Liver (tissue), 9 donors: ENCODE results near the gene DPP6. TPM values are rescaled to one million over a fixed set of nuclear protein-coding genes. Genes with fewer than 3 reads are reported as not detected.

Experiments used
- DNase-seq: peaks from one replicate; pipeline ENCODE4 v3.0.0-alpha.2; 2017; ENCODE audit warnings: low spot score
- H3K27ac ChIP-seq, 2 donors: one replicate each; pipeline ENCODE4 v1.7.0; 2013; ENCODE audit warnings: inconsistent platforms in 2 of 2, low read length in 2 of 2, control low read depth in 1 of 2, low read depth in 1 of 2, mild to moderate bottlenecking in 1 of 2
- H3K27me3 ChIP-seq, 4 donors: one replicate each; pipeline versions ENCODE4 v1.6.1 to v1.7.0; 2013; ENCODE audit warnings: low read length in 3 of 4, inconsistent platforms in 1 of 4, mild to moderate bottlenecking in 1 of 4, moderate library complexity in 1 of 4; ENCODE audit not compliant: control insufficient read depth in 4 of 4, insufficient read depth in 4 of 4
- H3K36me3 ChIP-seq, 4 donors: one replicate each; pipeline versions ENCODE4 v1.6.1 to v1.7.0; 2013; ENCODE audit warnings: low read length in 3 of 4, mild to moderate bottlenecking in 3 of 4, low read depth in 1 of 4, moderate library complexity in 1 of 4; ENCODE audit not compliant: control insufficient read depth in 4 of 4, insufficient read depth in 3 of 4
- H3K4me1 ChIP-seq, 4 donors: one replicate each; pipeline versions ENCODE4 v1.6.1 to v1.7.0; 2013; ENCODE audit warnings: low read length in 3 of 4, mild to moderate bottlenecking in 3 of 4, moderate library complexity in 1 of 4; ENCODE audit not compliant: control insufficient read depth in 4 of 4, insufficient read depth in 4 of 4
- H3K4me3 ChIP-seq, 3 donors: one replicate each; pipeline versions ENCODE4 v1.6.1 to v1.7.0; 2013; ENCODE audit warnings: low read length in 3 of 3, control low read depth in 1 of 3, low read depth in 1 of 3, mild to moderate bottlenecking in 1 of 3
- H3K9ac ChIP-seq, 2 donors: one replicate each; pipeline ENCODE4 v1.7.0; 2013; ENCODE audit warnings: low read length in 2 of 2, mild to moderate bottlenecking in 2 of 2, moderate library complexity in 2 of 2, control low read depth in 1 of 2, low read depth in 1 of 2
- H3K9me3 ChIP-seq, 4 donors: one replicate each; pipeline versions ENCODE4 v1.6.1 to v1.7.0; 2013; ENCODE audit warnings: low read length in 3 of 4; ENCODE audit not compliant: control insufficient read depth in 4 of 4
- EGR1 ChIP-seq, 2 donors: IDR thresholded peaks; 2 replicates each; pipeline ENCODE4 v1.6.1; 2016 to 2018; ENCODE audit warnings: antibody characterized with exemption in 2 of 2, low read depth in 2 of 2
- FOXA1 ChIP-seq: IDR thresholded peaks from 2 replicates; pipeline ENCODE4 v1.6.1; 2016; ENCODE audit warnings: antibody characterized with exemption
- FOXA2 ChIP-seq: IDR thresholded peaks from 2 replicates; pipeline ENCODE4 v1.6.1; 2016; ENCODE audit warnings: antibody characterized with exemption
- GABPA ChIP-seq, 2 donors: IDR thresholded peaks in 1 of 2; conservative IDR thresholded peaks in 1 of 2; 2 replicates each; pipeline ENCODE4 v1.6.1; 2016; ENCODE audit warnings: antibody characterized with exemption in 2 of 2, mild to moderate bottlenecking in 1 of 2, moderate library complexity in 1 of 2
- HNF4A ChIP-seq, 2 donors: conservative IDR thresholded peaks; 2 replicates each; pipeline ENCODE4 v1.6.1; 2016; ENCODE audit warnings: antibody characterized with exemption in 2 of 2, mild to moderate bottlenecking in 2 of 2
- HNF4G ChIP-seq: IDR thresholded peaks from 2 replicates; pipeline ENCODE4 v1.6.1; 2016; ENCODE audit warnings: antibody characterized with exemption
- JUND ChIP-seq, 2 donors: IDR thresholded peaks; 2 replicates each; pipeline ENCODE4 v1.6.1; 2016; ENCODE audit warnings: antibody characterized with exemption in 2 of 2
- NR2F2 ChIP-seq: IDR thresholded peaks from 2 replicates; pipeline ENCODE4 v1.6.1; 2016; ENCODE audit warnings: antibody characterized with exemption
- RAD21 ChIP-seq, 2 donors: IDR thresholded peaks; 2 replicates each; pipeline ENCODE4 v1.6.1; 2016; ENCODE audit warnings: antibody characterized with exemption in 2 of 2, mild to moderate bottlenecking in 2 of 2
- RXRA ChIP-seq, 2 donors: IDR thresholded peaks; 2 replicates each; pipeline ENCODE4 v1.6.1; 2017 to 2018; ENCODE audit warnings: antibody characterized with exemption in 2 of 2, mild to moderate bottlenecking in 1 of 2
- SP1 ChIP-seq: IDR thresholded peaks from 2 replicates; pipeline ENCODE4 v1.6.1; 2018; ENCODE audit warnings: antibody characterized with exemption, mild to moderate bottlenecking
- TAF1 ChIP-seq: conservative IDR thresholded peaks from 2 replicates; pipeline ENCODE4 v1.6.1; 2016; ENCODE audit warnings: antibody characterized with exemption, mild to moderate bottlenecking
- YY1 ChIP-seq: IDR thresholded peaks from 2 replicates; pipeline ENCODE4 v1.6.1; 2016; ENCODE audit warnings: antibody characterized with exemption, mild to moderate bottlenecking
- WGBS: extraction: QIAGEN DNeasy Blood & Tissue Kit; methylation state at CpG from one replicate; pipeline ENCODE4 v1.1.7; 2013; 5-methylcytosine and 5-hydroxymethylcytosine counted together
- polyA plus RNA-seq, 2 donors: library from polyadenylated mRNA; stranded (reverse) in 1 of 2; unstranded in 1 of 2; fragments of 200-250 nt in 1 of 2; fragments of >200 nt in 1 of 2; fragmentation: Nextera tagmentation in 1 of 2; extraction: Ambion mirVana in 1 of 2; gene quantifications; one replicate each; pipeline versions ENCODE4 v1.2.1 to v1.2.3, GENCODE V29; 2013 to 2015
- total RNA-seq, 2 donors: library from RNA; depleted of rRNA; stranded (reverse); fragments of >200 nt; gene quantifications; one replicate each; pipeline ENCODE4 v1.2.3, GENCODE V29; 2014
- TF ChIP-seq, protein P1 (sequence below): IDR thresholded peaks from 2 replicates; pipeline ENCODE4 v1.6.1; 2016; ENCODE audit warnings: antibody characterized with exemption, mild to moderate bottlenecking
- TF ChIP-seq, protein P2 (sequence below): IDR thresholded peaks from 2 replicates; pipeline ENCODE4 v1.6.1; 2016; ENCODE audit warnings: antibody characterized with exemption
- TF ChIP-seq, protein P3 (sequence below): fragments of 150-350 bp; IDR thresholded peaks from 2 replicates; pipeline ENCODE4 v1.5.1; 2017; ENCODE audit warnings: improper control_type of control experiment, low read depth, low read length; ENCODE audit not compliant: missing input control
- TF ChIP-seq, protein P4 (sequence below): IDR thresholded peaks from 2 replicates; pipeline ENCODE4 v1.6.1; 2016; ENCODE audit warnings: antibody characterized with exemption
- TF ChIP-seq, protein P5 (sequence below): IDR thresholded peaks from 2 replicates; pipeline ENCODE4 v1.6.1; 2016; ENCODE audit warnings: antibody characterized with exemption
- donor health status: healthy.
- donor health status: healthy.
- donor health status: healthy.
- donor health status: healthy.
- donor health status: healthy.

Gene DPP6
- total and polyA plus RNA-seq, 4 donors: 0.01 TPM; not detected in 3

DNA sequence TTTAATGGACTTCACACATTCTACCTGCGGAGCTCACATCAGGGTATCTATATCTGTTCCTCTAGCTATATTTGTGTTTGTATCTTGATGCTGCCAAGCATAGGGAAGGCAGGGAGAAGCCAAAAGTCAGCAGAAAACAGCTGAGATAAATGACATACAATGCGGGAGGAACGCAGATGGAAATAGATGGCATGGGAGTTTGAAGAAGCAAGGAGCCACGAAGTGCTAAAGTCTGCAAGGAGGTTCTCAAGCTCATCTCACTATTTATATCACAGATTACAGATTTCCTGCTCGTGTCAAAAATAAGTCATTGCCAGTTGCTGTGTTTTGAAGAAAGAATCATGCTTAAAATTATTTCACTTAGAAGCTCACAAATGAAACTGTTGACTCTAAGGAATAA, 180.5 kb downstream of the DPP6 start (continued):
- TF ChIP-seq, protein P1, sequence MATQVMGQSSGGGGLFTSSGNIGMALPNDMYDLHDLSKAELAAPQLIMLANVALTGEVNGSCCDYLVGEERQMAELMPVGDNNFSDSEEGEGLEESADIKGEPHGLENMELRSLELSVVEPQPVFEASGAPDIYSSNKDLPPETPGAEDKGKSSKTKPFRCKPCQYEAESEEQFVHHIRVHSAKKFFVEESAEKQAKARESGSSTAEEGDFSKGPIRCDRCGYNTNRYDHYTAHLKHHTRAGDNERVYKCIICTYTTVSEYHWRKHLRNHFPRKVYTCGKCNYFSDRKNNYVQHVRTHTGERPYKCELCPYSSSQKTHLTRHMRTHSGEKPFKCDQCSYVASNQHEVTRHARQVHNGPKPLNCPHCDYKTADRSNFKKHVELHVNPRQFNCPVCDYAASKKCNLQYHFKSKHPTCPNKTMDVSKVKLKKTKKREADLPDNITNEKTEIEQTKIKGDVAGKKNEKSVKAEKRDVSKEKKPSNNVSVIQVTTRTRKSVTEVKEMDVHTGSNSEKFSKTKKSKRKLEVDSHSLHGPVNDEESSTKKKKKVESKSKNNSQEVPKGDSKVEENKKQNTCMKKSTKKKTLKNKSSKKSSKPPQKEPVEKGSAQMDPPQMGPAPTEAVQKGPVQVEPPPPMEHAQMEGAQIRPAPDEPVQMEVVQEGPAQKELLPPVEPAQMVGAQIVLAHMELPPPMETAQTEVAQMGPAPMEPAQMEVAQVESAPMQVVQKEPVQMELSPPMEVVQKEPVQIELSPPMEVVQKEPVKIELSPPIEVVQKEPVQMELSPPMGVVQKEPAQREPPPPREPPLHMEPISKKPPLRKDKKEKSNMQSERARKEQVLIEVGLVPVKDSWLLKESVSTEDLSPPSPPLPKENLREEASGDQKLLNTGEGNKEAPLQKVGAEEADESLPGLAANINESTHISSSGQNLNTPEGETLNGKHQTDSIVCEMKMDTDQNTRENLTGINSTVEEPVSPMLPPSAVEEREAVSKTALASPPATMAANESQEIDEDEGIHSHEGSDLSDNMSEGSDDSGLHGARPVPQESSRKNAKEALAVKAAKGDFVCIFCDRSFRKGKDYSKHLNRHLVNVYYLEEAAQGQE: no peak
- TF ChIP-seq GABPA (IDR thresholded peaks at IDR 0.05 in 1 of 2, conservative IDR thresholded peaks at IDR 0.05 in 1 of 2) (no peak), RXRA (IDR thresholded peaks at IDR 0.05) (no peak)
- TF ChIP-seq, protein P2, sequence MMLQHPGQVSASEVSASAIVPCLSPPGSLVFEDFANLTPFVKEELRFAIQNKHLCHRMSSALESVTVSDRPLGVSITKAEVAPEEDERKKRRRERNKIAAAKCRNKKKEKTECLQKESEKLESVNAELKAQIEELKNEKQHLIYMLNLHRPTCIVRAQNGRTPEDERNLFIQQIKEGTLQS: no peak

GRCh38 chr7:154241988-154242387, 189.8 kb downstream of the DPP6 start:
- Histone ChIP-seq H3K27me3 (no peaks in the 10 kb centered on the region), H3K27ac (no peak overlapping the region), H3K9me3 (peaks cover 4 to 8% (median 5%) of the 10 kb centered on the region in 4 donors), H3K4me3 (no peak overlapping the region), H3K9ac (no peak overlapping the region), H3K4me1 (no peaks in the 10 kb centered on the region), H3K36me3 (no peaks in the 10 kb centered on the region)
- TF ChIP-seq EGR1 (IDR thresholded peaks at IDR 0.05; ENCODE audit: low read depth in 2 of 2) (no peak), YY1 (no peak), HNF4A (conservative IDR thresholded peaks at IDR 0.05) (no peak), FOXA1 (no peak), TAF1 (no peak), RXRA (IDR thresholded peaks at IDR 0.05) (no peak), HNF4G (no peak), SP1 (no peak), RAD21 (IDR thresholded peaks at IDR 0.05) (no peak), FOXA2 (no peak), GABPA (IDR thresholded peaks at IDR 0.05 in 1 of 2, conservative IDR thresholded peaks at IDR 0.05 in 1 of 2) (no peak), NR2F2 (no peak), JUND (IDR thresholded peaks at IDR 0.05) (no peak)
- TF ChIP-seq, protein P3, sequence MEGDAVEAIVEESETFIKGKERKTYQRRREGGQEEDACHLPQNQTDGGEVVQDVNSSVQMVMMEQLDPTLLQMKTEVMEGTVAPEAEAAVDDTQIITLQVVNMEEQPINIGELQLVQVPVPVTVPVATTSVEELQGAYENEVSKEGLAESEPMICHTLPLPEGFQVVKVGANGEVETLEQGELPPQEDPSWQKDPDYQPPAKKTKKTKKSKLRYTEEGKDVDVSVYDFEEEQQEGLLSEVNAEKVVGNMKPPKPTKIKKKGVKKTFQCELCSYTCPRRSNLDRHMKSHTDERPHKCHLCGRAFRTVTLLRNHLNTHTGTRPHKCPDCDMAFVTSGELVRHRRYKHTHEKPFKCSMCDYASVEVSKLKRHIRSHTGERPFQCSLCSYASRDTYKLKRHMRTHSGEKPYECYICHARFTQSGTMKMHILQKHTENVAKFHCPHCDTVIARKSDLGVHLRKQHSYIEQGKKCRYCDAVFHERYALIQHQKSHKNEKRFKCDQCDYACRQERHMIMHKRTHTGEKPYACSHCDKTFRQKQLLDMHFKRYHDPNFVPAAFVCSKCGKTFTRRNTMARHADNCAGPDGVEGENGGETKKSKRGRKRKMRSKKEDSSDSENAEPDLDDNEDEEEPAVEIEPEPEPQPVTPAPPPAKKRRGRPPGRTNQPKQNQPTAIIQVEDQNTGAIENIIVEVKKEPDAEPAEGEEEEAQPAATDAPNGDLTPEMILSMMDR: no peak
- TF ChIP-seq, protein P1: no peak
- TF ChIP-seq, protein P4, sequence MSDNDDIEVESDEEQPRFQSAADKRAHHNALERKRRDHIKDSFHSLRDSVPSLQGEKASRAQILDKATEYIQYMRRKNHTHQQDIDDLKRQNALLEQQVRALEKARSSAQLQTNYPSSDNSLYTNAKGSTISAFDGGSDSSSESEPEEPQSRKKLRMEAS: no peak
- TF ChIP-seq, protein P5, sequence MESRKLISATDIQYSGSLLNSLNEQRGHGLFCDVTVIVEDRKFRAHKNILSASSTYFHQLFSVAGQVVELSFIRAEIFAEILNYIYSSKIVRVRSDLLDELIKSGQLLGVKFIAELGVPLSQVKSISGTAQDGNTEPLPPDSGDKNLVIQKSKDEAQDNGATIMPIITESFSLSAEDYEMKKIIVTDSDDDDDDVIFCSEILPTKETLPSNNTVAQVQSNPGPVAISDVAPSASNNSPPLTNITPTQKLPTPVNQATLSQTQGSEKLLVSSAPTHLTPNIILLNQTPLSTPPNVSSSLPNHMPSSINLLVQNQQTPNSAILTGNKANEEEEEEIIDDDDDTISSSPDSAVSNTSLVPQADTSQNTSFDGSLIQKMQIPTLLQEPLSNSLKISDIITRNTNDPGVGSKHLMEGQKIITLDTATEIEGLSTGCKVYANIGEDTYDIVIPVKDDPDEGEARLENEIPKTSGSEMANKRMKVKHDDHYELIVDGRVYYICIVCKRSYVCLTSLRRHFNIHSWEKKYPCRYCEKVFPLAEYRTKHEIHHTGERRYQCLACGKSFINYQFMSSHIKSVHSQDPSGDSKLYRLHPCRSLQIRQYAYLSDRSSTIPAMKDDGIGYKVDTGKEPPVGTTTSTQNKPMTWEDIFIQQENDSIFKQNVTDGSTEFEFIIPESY: no peak
- TF ChIP-seq, protein P2: no peak
- WGBS: 71% methylated on average over 3 of the region's 3 CpGs
- no peak for DNase-seq
